ENCODE data around the gene GSTCD.

DNA sequence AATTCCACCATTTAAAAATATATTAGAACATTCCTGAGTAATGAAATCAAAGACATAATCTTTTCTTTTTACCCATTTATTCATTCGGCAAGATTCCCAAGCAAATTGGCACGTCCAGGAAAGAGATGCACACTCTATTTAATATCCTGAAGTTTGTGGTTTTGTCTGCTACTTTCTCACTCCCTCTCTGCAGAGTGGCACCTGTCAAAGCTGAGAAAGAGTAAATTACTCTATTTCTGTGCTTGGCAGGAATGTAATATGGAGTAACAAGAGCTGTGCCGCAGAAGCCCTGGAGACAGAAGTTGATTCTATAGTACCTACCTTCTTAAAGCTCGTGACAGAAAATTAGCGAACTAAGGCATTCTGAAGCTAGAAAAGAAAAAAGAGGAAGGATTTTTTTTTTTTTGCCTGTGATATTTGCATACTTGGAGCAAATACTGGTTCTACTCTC, 5.5 kb downstream of the GSTCD start:
- TF ChIP-seq, protein P1, sequence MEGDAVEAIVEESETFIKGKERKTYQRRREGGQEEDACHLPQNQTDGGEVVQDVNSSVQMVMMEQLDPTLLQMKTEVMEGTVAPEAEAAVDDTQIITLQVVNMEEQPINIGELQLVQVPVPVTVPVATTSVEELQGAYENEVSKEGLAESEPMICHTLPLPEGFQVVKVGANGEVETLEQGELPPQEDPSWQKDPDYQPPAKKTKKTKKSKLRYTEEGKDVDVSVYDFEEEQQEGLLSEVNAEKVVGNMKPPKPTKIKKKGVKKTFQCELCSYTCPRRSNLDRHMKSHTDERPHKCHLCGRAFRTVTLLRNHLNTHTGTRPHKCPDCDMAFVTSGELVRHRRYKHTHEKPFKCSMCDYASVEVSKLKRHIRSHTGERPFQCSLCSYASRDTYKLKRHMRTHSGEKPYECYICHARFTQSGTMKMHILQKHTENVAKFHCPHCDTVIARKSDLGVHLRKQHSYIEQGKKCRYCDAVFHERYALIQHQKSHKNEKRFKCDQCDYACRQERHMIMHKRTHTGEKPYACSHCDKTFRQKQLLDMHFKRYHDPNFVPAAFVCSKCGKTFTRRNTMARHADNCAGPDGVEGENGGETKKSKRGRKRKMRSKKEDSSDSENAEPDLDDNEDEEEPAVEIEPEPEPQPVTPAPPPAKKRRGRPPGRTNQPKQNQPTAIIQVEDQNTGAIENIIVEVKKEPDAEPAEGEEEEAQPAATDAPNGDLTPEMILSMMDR (conservative IDR thresholded peaks at IDR 0.05; ENCODE audit: low read length) = no peak
- no peak for TF ChIP-seq EZH2phosphoT487 (IDR thresholded peaks at IDR 0.05; ENCODE audit: borderline replicate concordance)

All from Loucy (cell line).